PFSK-1 (cell line): ENCODE data around the gene ZNF580.

Source experiments
- POLR2AphosphoS5 ChIP-seq: IDR thresholded peaks from 2 replicates; pipeline ENCODE4 v1.6.1; 2012; ENCODE audit warnings: low read depth, mild to moderate bottlenecking, control low read depth, low read length, moderate library complexity
- REST ChIP-seq, 2 experiments: IDR thresholded peaks; 2 replicates each; pipeline versions ENCODE4 v1.6.1 to v1.8.0; 2011 to 2012; ENCODE audit warnings: low read depth in 2 of 2, low read length in 2 of 2, control low read depth in 1 of 2, inconsistent platforms in 1 of 2, mild to moderate bottlenecking in 1 of 2, moderate library complexity in 1 of 2; ENCODE audit not compliant: insufficient read depth in 1 of 2
- SIN3A ChIP-seq: IDR thresholded peaks from 2 replicates; pipeline ENCODE4 v1.6.1; 2012; ENCODE audit warnings: mild to moderate bottlenecking, low read length, moderate library complexity, borderline replicate concordance; ENCODE audit not compliant: insufficient read depth

- TF ChIP-seq POLR2AphosphoS5 = no peak
- TF ChIP-seq REST (IDR thresholded peaks at IDR 0.05; ENCODE audit: insufficient read depth in 1 of 2, low read depth in 2 of 2, low read length in 2 of 2) = no peak
- TF ChIP-seq SIN3A = no peak
These were observed 38.8 kb downstream of the ZNF580 start for GRCh38 chr19:55679343-55680257.
